Neuronal stem cell (in vitro differentiated cells): ENCODE results near the gene SOX5.

ENCODE experiments used
- DNase-seq: peaks from one replicate; pipeline ENCODE4 v3.0.0-alpha.2; 2013; ENCODE audit warnings: low spot score
- H2AFZ ChIP-seq: one replicate; pipeline ENCODE4 v1.6.1; 2013; ENCODE audit warnings: mild to moderate bottlenecking, low read length, inconsistent platforms
- H2AK5ac ChIP-seq: 2 replicates; pipeline ENCODE4 v1.6.1; 2013; ENCODE audit warnings: low read depth, mild to moderate bottlenecking, inconsistent platforms, low read length, moderate library complexity, mixed read lengths
- H2BK120ac ChIP-seq: 2 replicates; pipeline ENCODE4 v1.6.1; 2013; ENCODE audit warnings: low read depth, mild to moderate bottlenecking, inconsistent platforms, low read length, moderate library complexity, mixed read lengths
- H2BK12ac ChIP-seq: one replicate; pipeline ENCODE4 v1.6.1; 2013; ENCODE audit warnings: low read length, inconsistent platforms
- H2BK15ac ChIP-seq: 2 replicates; pipeline ENCODE4 v1.6.1; 2013; ENCODE audit warnings: mild to moderate bottlenecking, low read length, inconsistent platforms, mixed read lengths
- H2BK5ac ChIP-seq: one replicate; pipeline ENCODE4 v1.6.1; 2013; ENCODE audit warnings: inconsistent platforms, mild to moderate bottlenecking, low read length, moderate library complexity
- H3K14ac ChIP-seq: one replicate; pipeline ENCODE4 v1.6.1; 2013; ENCODE audit warnings: low read length, inconsistent platforms
- H3K18ac ChIP-seq: 2 replicates; pipeline ENCODE4 v1.6.1; 2013; ENCODE audit warnings: low read length, inconsistent platforms
- H3K23ac ChIP-seq: 2 replicates; pipeline ENCODE4 v1.6.1; 2013; ENCODE audit warnings: low read depth, mild to moderate bottlenecking, mixed read lengths, low read length, inconsistent platforms; ENCODE audit not compliant: poor library complexity
- H3K27ac ChIP-seq: replicated peaks from 3 replicates; pipeline ENCODE4 v1.5.1; 2013; ENCODE audit warnings: low read length, inconsistent platforms
- H3K27me3 ChIP-seq, 3 experiments: 2 replicates each; pipeline ENCODE4 v1.6.1; 2013; ENCODE audit warnings: low read length in 3 of 3, mild to moderate bottlenecking in 2 of 3, inconsistent platforms in 1 of 3, low read depth in 1 of 3, mixed read lengths in 1 of 3, moderate library complexity in 1 of 3; ENCODE audit not compliant: control insufficient read depth in 3 of 3, insufficient read depth in 3 of 3
- H3K36me3 ChIP-seq, 2 donors: replicated peaks in 1 of 2; 2 replicates each; pipeline ENCODE4 v1.6.1; 2013; ENCODE audit warnings: low read length in 2 of 2; ENCODE audit not compliant: control insufficient read depth in 2 of 2, insufficient read depth in 2 of 2
- H3K4ac ChIP-seq: 2 replicates; pipeline ENCODE4 v1.6.1; 2013; ENCODE audit warnings: inconsistent platforms, mild to moderate bottlenecking, low read length, moderate library complexity
- H3K4me1 ChIP-seq, 2 donors: 1 replicate in 1 of 2; 2 replicates in 1 of 2; pipeline ENCODE4 v1.6.1; 2013; ENCODE audit warnings: low read length in 2 of 2, low read depth in 1 of 2; ENCODE audit not compliant: control insufficient read depth in 2 of 2, insufficient read depth in 1 of 2
- H3K4me2 ChIP-seq: one replicate; pipeline ENCODE4 v1.6.1; 2013; ENCODE audit warnings: mild to moderate bottlenecking, low read length, inconsistent platforms; ENCODE audit not compliant: insufficient read depth, poor library complexity, severe bottlenecking
- H3K4me3 ChIP-seq, 2 donors: 2 replicates each; pipeline ENCODE4 v1.5.1; 2013; ENCODE audit warnings: low read length in 2 of 2, mild to moderate bottlenecking in 2 of 2, inconsistent platforms in 1 of 2, moderate library complexity in 1 of 2
- H3K79me1 ChIP-seq: one replicate; pipeline ENCODE4 v1.6.1; 2013; ENCODE audit warnings: low read depth, mild to moderate bottlenecking, inconsistent platforms, low read length, moderate library complexity
- H3K9ac ChIP-seq: one replicate; pipeline ENCODE4 v1.6.1; 2013; ENCODE audit warnings: mild to moderate bottlenecking, low read depth, low read length, inconsistent platforms; ENCODE audit not compliant: poor library complexity
- H3K9me3 ChIP-seq, 2 donors: replicated peaks in 1 of 2; 2 replicates each; pipeline versions ENCODE3 to v1.6.1; 2013; ENCODE audit warnings: low read length in 2 of 2, mild to moderate bottlenecking in 2 of 2, inconsistent platforms in 1 of 2, low read depth in 1 of 2, mixed read lengths in 1 of 2, moderate library complexity in 1 of 2; ENCODE audit not compliant: control insufficient read depth in 2 of 2, insufficient read depth in 1 of 2
- H4K8ac ChIP-seq: one replicate; pipeline ENCODE4 v1.6.1; 2013; ENCODE audit warnings: low read depth, mild to moderate bottlenecking, inconsistent platforms, low read length, moderate library complexity
- H4K91ac ChIP-seq: one replicate; pipeline ENCODE4 v1.6.1; 2013; ENCODE audit warnings: low read length, low read depth, mild to moderate bottlenecking, inconsistent platforms; ENCODE audit not compliant: poor library complexity
- WGBS, 2 donors: extraction: QIAGEN DNeasy Blood & Tissue Kit; methylation state at CpG; one replicate each; pipeline ENCODE4 v1.1.7; 2013; ENCODE audit warnings: missing lambda C conversion rate in 2 of 2, mixed read lengths in 1 of 2; ENCODE audit not compliant: insufficient read length in 2 of 2, insufficient replicate concordance in 1 of 2; ENCODE audit errors: extremely low coverage in 2 of 2; 5-methylcytosine and 5-hydroxymethylcytosine counted together

The SOX5 gene

DNA sequence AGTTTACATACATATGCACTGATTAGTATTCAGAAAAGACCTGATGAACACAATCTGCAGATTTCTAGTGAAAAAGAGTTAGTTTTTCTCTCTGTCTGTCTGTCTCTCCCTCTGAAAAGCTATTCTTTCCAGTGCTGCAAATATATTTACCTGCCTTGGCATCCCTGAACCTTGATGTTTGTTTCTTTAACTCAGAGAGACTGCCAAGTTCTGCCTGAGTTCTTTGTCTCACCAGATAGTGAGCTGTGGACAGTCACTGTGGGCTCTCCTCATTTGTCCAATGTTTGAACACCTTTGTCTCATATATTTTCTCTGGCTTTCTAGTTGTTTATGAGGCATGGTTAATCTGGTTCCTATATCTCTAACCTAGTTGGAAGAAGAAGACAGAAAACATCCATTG lies 250.4 kb downstream of the SOX5 start:
- H3K14ac ChIP-seq, result no peak overlapping the region
- no peak overlapping the region for H4K91ac ChIP-seq
- H3K9me3 ChIP-seq, result peaks cover 1 to 13% of the 10 kb centered on the region in 2 donors
- H2BK5ac ChIP-seq, result no peak overlapping the region
- no peak overlapping the region for H2BK12ac ChIP-seq
- H2AK5ac ChIP-seq, result no peak overlapping the region
- no peaks in the 10 kb centered on the region for H3K36me3 ChIP-seq
- H2BK120ac ChIP-seq, result no peak overlapping the region
- H3K4ac ChIP-seq, result no peak overlapping the region
- H3K4me3 ChIP-seq, result no peak overlapping the region
- H2AFZ ChIP-seq, result no peak overlapping the region
- no peak for DNase-seq
- H3K4me2 ChIP-seq, result no peak overlapping the region
- no peak overlapping the region for H3K18ac ChIP-seq
- no peaks in the 10 kb centered on the region for H3K27me3 ChIP-seq
- H2BK15ac ChIP-seq, result no peak overlapping the region
- H3K79me1 ChIP-seq, result no peaks in the 10 kb centered on the region
- no peak overlapping the region for H4K8ac ChIP-seq
- H3K23ac ChIP-seq, result no peak overlapping the region
- H3K4me1 ChIP-seq, result peaks cover 0 to 4% of the 10 kb centered on the region in 2 donors
- H3K9ac ChIP-seq, result no peak overlapping the region
- no peak overlapping the region for H3K27ac ChIP-seq

DNA sequence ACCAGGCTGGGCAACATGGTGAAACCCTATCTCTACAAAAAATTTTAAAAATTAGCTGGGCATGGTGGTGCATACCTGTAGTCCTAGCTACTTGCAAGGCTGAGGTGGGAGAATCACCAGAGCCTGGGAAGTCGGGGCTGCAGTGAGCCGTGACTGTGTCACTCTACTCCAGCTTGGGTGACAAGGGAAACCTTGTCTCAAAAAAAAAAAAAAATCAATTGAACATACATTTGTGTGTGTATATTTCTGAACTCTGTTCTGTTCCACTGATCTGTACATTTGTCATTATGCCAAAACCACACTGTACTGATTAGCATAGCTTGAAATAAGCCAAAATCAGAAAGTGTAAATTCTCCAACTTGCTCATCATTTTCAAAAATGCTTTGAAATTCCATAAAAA lies 254.6 kb downstream of the SOX5 start:
- no peak for DNase-seq
- no peaks in the 10 kb centered on the region for H3K4me1 ChIP-seq
- H2AK5ac ChIP-seq, result no peak overlapping the region
- H3K4me3 ChIP-seq, result no peak overlapping the region
- H4K8ac ChIP-seq, result no peak overlapping the region
- H2BK15ac ChIP-seq, result no peak overlapping the region
- H3K4me2 ChIP-seq, result no peak overlapping the region
- H3K9me3 ChIP-seq, result peaks cover 1 to 16% of the 10 kb centered on the region in 2 donors
- H2AFZ ChIP-seq, result no peak overlapping the region
- H3K79me1 ChIP-seq, result no peaks in the 10 kb centered on the region
- H3K18ac ChIP-seq, result no peak overlapping the region
- no peak overlapping the region for H3K4ac ChIP-seq
- no peak overlapping the region for H3K14ac ChIP-seq
- H2BK12ac ChIP-seq, result no peak overlapping the region
- WGBS, 2 donors, result no CpG with 5 or more reads among the region's 2 CpGs
- no peak overlapping the region for H3K27ac ChIP-seq
- H3K23ac ChIP-seq, result no peak overlapping the region
- H2BK120ac ChIP-seq, result no peak overlapping the region
- no peaks in the 10 kb centered on the region for H3K36me3 ChIP-seq
- H2BK5ac ChIP-seq, result no peak overlapping the region
- no peak overlapping the region for H4K91ac ChIP-seq
- H3K9ac ChIP-seq, result no peak overlapping the region
- no peaks in the 10 kb centered on the region for H3K27me3 ChIP-seq

DNA sequence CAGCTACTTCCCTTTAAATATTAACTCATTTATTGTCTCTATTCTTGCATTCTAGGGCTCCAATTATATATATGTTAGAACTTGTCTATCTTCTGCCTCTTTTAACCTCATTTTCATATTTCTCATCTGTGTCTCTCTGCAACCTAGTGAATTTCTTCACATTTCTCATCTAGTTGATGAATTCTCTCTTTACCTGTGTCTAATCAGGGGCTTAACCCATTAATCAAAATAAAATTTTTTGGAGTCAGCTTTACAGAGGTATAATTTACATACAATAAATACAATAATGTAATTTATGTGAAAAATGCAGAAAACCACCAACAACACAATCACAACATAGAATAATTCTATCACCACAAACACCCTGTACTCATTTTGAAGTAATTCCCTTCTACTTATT lies 255.2 kb downstream of the SOX5 start:
- no peaks in the 10 kb centered on the region for H3K4me1 ChIP-seq
- no peak overlapping the region for H3K4me2 ChIP-seq
- H3K14ac ChIP-seq, result no peak overlapping the region

DNA sequence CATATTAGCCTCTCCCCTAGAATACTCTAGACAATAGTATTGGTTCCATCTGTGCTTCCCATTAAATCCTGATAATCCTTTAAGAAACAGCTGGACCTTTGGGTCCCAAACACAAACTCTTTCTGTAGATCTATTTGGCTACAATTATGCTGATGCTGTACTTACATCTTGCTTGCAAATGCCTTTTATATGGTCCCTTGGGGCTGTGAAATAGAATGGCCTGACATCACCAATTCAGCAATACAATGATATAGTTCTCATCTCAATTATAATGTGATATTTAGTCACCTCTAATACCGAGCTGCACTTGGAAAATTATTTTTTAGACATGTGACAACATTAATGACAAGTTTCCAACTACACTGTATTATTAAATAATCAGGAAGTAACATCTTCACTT lies 261.5 kb downstream of the SOX5 start:
- no CpG with 5 or more reads among the region's 1 CpG for WGBS, 2 donors
- DNase-seq, result no peak
- no peak overlapping the region for H3K14ac ChIP-seq
- no peak overlapping the region for H2BK5ac ChIP-seq
- no peak overlapping the region for H3K4me2 ChIP-seq
- H3K4ac ChIP-seq, result no peak overlapping the region
- no peaks in the 10 kb centered on the region for H3K36me3 ChIP-seq
- no peak overlapping the region for H3K4me3 ChIP-seq
- H3K79me1 ChIP-seq, result no peaks in the 10 kb centered on the region
- no peak overlapping the region for H2AK5ac ChIP-seq
- H4K8ac ChIP-seq, result no peak overlapping the region
- no peaks in the 10 kb centered on the region for H3K9me3 ChIP-seq
- no peak overlapping the region for H3K23ac ChIP-seq
- H4K91ac ChIP-seq, result no peak overlapping the region
- no peak overlapping the region for H2BK12ac ChIP-seq
- no peak overlapping the region for H2BK15ac ChIP-seq
- peak overlapping the region; percentile 11 for H3K27ac ChIP-seq
- no peak overlapping the region for H2AFZ ChIP-seq
- H3K9ac ChIP-seq, result no peak overlapping the region
- H3K18ac ChIP-seq, result no peak overlapping the region
- no peaks in the 10 kb centered on the region for H3K27me3 ChIP-seq
- no peak overlapping the region for H2BK120ac ChIP-seq
- peaks cover 0 to 1% of the 10 kb centered on the region in 2 donors for H3K4me1 ChIP-seq

More for the DNA sequence above, 255.2 kb downstream of the SOX5 start:
- Histone ChIP-seq H3K4ac (no peak overlapping the region), H2BK15ac (no peak overlapping the region), H3K18ac (no peak overlapping the region), H2BK120ac (no peak overlapping the region), H3K23ac (no peak overlapping the region), H3K4me3 (no peak overlapping the region), H4K8ac (no peak overlapping the region), H3K36me3 (no peaks in the 10 kb centered on the region), H3K27me3 (no peaks in the 10 kb centered on the region), H3K79me1 (no peaks in the 10 kb centered on the region), H2BK5ac (no peak overlapping the region), H2BK12ac (no peak overlapping the region), H3K9ac (no peak overlapping the region), H2AFZ (no peak overlapping the region), H3K27ac (no peak overlapping the region), H2AK5ac (no peak overlapping the region), H3K9me3 (peaks cover 1 to 16% of the 10 kb centered on the region in 2 donors), H4K91ac (no peak overlapping the region)
- no peak for DNase-seq
